ENCODE results near the gene FLYWCH2. TPM values are rescaled to one million over a fixed set of nuclear protein-coding genes. Genes with fewer than 3 reads are reported as not detected.

FLYWCH2 gene
- total and polyA plus RNA-seq, 9 of the 15 experiments (the other 6 are each of a cell fraction or from before 2014, with no cell fraction given) = 0.70 to 55.5 (median 7.6) TPM

DNA sequence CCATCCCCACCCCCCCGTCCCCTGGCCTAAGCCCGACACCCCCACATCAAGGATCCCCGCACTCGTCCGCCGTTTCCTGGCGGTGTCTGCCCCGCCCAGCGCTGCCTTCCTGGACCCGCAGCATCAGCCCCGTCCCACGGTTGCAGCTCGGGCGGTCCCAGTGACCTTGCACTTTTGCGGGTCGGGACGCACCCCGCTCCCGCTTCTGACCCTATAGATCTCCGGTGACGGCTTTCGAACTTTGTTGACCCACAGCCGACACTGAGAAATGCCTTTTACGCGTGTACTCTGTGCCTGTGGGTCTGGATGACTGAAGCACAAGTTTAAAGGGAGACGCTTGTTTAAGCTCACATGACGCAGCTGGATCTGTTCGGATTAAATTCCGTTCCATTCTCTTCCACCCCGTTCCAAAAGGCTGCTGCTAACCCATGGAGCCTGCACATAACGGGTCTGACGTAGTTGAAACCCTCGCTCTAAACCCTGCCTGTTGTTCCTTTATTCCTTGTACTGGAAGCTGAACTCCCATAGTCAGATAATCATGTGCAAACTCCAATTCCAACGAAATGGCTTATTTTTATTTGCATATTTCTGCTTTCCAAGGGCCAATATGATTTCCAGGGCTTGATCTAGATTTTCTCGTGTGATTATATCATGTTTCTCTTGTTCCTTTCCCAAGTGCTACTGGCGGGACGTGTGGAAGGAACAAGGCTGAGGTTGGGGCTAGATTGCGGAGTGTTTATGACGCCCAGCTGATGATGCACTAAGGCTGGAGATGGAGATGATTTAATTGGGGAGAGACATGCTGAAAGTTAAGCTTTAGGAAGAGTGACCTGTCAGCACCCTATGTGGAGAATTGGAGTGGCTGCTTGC, 29.6 kb downstream of the FLYWCH2 start (continued):
- TF ChIP-seq HDAC3 (IDR thresholded peaks at IDR 0.05; ENCODE audit: borderline replicate concordance, partially characterized antibody) = no peak
- no peak for TF ChIP-seq ZNF23 (CRISPR knock-in tag; IDR thresholded peaks at IDR 0.05)
- no peak for TF ChIP-seq LARP7 (IDR thresholded peaks at IDR 0.05)
- no peak for TF ChIP-seq ZC3H8 (IDR thresholded peaks at IDR 0.05)
- TF ChIP-seq FOXA3 (CRISPR knock-in tag; conservative IDR thresholded peaks at IDR 0.05 in 1 of 2, IDR thresholded peaks at IDR 0.05 in 1 of 2) = peak in 1 of 2 experiments; percentile 58; a peak in 1 of 4 replicates
- no peak for TF ChIP-seq ZSCAN32 (CRISPR knock-in tag; IDR thresholded peaks at IDR 0.05)
- no peak for TF ChIP-seq NR2C1 (IDR thresholded peaks at IDR 0.05)
- TF ChIP-seq NR2C1 (tag; IDR thresholded peaks at IDR 0.05) = no peak
- no peak for TF ChIP-seq NFATC3 (IDR thresholded peaks at IDR 0.05)
- TF ChIP-seq RAD21 (CRISPR knock-in tag; conservative IDR thresholded peaks at IDR 0.05 in 1 of 2, IDR thresholded peaks at IDR 0.05 in 1 of 2) = no peak
- TF ChIP-seq SRSF1 (IDR thresholded peaks at IDR 0.05; ENCODE audit: low read depth, low read length) = no peak
- no peak for TF ChIP-seq ZNF311 (CRISPR knock-in tag; IDR thresholded peaks at IDR 0.05)
- 0 out of 4 replicates have a peak, but pooled peaks of 1 of the 2 experiments have one; percentile 6 for TF ChIP-seq NONO (IDR thresholded peaks at IDR 0.05; ENCODE audit: low read depth in 2 of 2, low read length in 1 of 2)
- TF ChIP-seq SMARCE1 (IDR thresholded peaks at IDR 0.05) = peak; percentile 60; the same call in 1 of the 2 replicates
- no peak for TF ChIP-seq MGA (IDR thresholded peaks at IDR 0.05)
